HepG2 (cell line): ENCODE measurements around the gene TBC1D16. TPM values are rescaled to one million over a fixed set of nuclear protein-coding genes. Genes with fewer than 3 reads are reported as not detected.

Experiments used
- HOXA5 ChIP-seq: sonication (generic); formaldehyde crosslinking; IDR thresholded peaks from 2 replicates; pipeline ENCODE4 v1.4.0; 2020; ENCODE audit warnings: missing genetic modification reagents
- KDM4B ChIP-seq: sonication (generic); formaldehyde crosslinking; IDR thresholded peaks from 2 replicates; pipeline ENCODE4 v1.4.0; 2020; ENCODE audit warnings: missing genetic modification reagents
- MED13 ChIP-seq: sonication (generic); formaldehyde crosslinking; IDR thresholded peaks from 2 replicates; pipeline ENCODE4 v1.5.0; 2020; ENCODE audit warnings: missing genetic modification reagents
- NPAS2 ChIP-seq: sonication (generic); formaldehyde crosslinking; IDR thresholded peaks from 2 replicates; pipeline ENCODE4 v1.8.0; 2022; ENCODE audit warnings: mild to moderate bottlenecking, missing genetic modification reagents, borderline replicate concordance
- NR1H2 ChIP-seq: sonication (generic); formaldehyde crosslinking; IDR thresholded peaks from 2 replicates; pipeline ENCODE4 v1.8.1; 2022; ENCODE audit warnings: low read depth, missing genetic modification reagents, borderline replicate concordance
- POLR2G ChIP-seq: fragments of 200-400 bp; formaldehyde crosslinking; IDR thresholded peaks from 2 replicates; pipeline ENCODE4 v1.6.1; 2018; ENCODE audit warnings: mild to moderate bottlenecking, low read depth, low read length, moderate library complexity
- RAD21 ChIP-seq: fragments of 450-650 bp; formaldehyde crosslinking; IDR thresholded peaks from 2 replicates; pipeline ENCODE4 v1.5.0; 2020; ENCODE audit warnings: mild to moderate bottlenecking
- SUZ12 ChIP-seq: fragments of 150-350 bp; IDR thresholded peaks from 2 replicates; pipeline ENCODE4 v1.6.1; 2014; ENCODE audit warnings: low read depth, low read length
- THYN1 ChIP-seq: sonication (generic); formaldehyde crosslinking; IDR thresholded peaks from 2 replicates; pipeline ENCODE4 v1.8.1; 2023; ENCODE audit warnings: low read depth, mild to moderate bottlenecking, moderate library complexity, missing genetic modification reagents, borderline replicate concordance
- ZNF253 ChIP-seq: sonication (generic); formaldehyde crosslinking; IDR thresholded peaks from 2 replicates; pipeline ENCODE4 v1.8.0; 2022; ENCODE audit warnings: mild to moderate bottlenecking, missing genetic modification reagents, borderline replicate concordance
- ZNF318 ChIP-seq: sonication (generic); formaldehyde crosslinking; IDR thresholded peaks from 2 replicates; pipeline ENCODE4 v1.4.0; 2020; ENCODE audit warnings: mild to moderate bottlenecking, missing genetic modification reagents
- ZNF382 ChIP-seq: sonication (generic); formaldehyde crosslinking; IDR thresholded peaks from 2 replicates; pipeline ENCODE4 v1.5.0; 2020; ENCODE audit warnings: missing genetic modification reagents, mild to moderate bottlenecking, borderline replicate concordance
- ZSCAN5A ChIP-seq: sonication (generic); formaldehyde crosslinking; IDR thresholded peaks from 2 replicates; pipeline ENCODE4 v1.8.0; 2022; ENCODE audit warnings: mild to moderate bottlenecking, missing genetic modification reagents, borderline replicate concordance
- polyA plus RNA-seq, 8 experiments: library from polyadenylated mRNA; depleted of rRNA in 3 of 8; stranded (reverse) in 7 of 8; unstranded in 1 of 8; fragments of >200 nt; fragmentation: Illumina TruSeq in 4 of 8; extraction: Trizol in 4 of 8; gene quantifications; 2 replicates each; pipeline versions ENCODE4 v1.2.1 to v1.2.3, GENCODE V29; 2011 to 2016; ENCODE audit warnings: low read depth in 4 of 8, missing spikeins in 1 of 8, mixed read lengths in 1 of 8; ENCODE audit not compliant: insufficient read depth in 1 of 8
- total RNA-seq, 5 experiments: library from RNA; depleted of rRNA; stranded (reverse); fragments of >200 nt; fragmentation: Illumina TruSeq; extraction: Trizol; gene quantifications; 2 replicates each; pipeline ENCODE4 v1.2.3, GENCODE V29; 2016; ENCODE audit warnings: low read depth in 1 of 5
- TF ChIP-seq, protein P1 (sequence below): sonication (generic); formaldehyde crosslinking; IDR thresholded peaks from 2 replicates; pipeline ENCODE4 v1.5.0; 2020; ENCODE audit warnings: missing genetic modification reagents, mild to moderate bottlenecking, borderline replicate concordance
- TF ChIP-seq, protein P2 (sequence below): sonication (generic); formaldehyde crosslinking; IDR thresholded peaks from 2 replicates; pipeline ENCODE4 v1.5.0; 2020; ENCODE audit warnings: mild to moderate bottlenecking, missing genetic modification reagents

The TBC1D16 gene
- total and polyA plus RNA-seq, 2 of the 13 experiments (the other 11 are each of a cell fraction or from before 2014, with no cell fraction given), result 14.9 to 24.9 TPM

GRCh38 chr17:79993390-79994227 is 42.1 kb downstream of the TBC1D16 start (continued):
- TF ChIP-seq, protein P1, sequence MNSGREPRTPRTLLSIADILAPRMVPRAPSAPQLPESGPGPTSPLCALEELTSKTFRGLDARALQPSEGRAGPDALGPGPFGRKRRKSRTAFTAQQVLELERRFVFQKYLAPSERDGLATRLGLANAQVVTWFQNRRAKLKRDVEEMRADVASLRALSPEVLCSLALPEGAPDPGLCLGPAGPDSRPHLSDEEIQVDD (CRISPR knock-in tag), result 0 out of 2 replicates have a peak, but pooled peaks have one; percentile 25
- TF ChIP-seq ZNF253 (CRISPR knock-in tag) (peak; percentile 92; the same call in 1 of the 2 replicates), THYN1 (CRISPR knock-in tag) (no peak), ZSCAN5A (peak; percentile 81; the same call in 1 of the 2 replicates), NR1H2 (peak; percentile 30; the same call in 1 of the 2 replicates), HOXA5 (peak; percentile 97), RAD21 (CRISPR knock-in tag) (peak; percentile 69), POLR2G (peak; percentile 89), SUZ12 (no peak), MED13 (CRISPR knock-in tag) (peak; percentile 94; the same call in 1 of the 2 replicates), ZNF318 (CRISPR knock-in tag) (peak; percentile 97), ZNF382 (CRISPR knock-in tag) (no peak), NPAS2 (CRISPR knock-in tag) (no peak), KDM4B (CRISPR knock-in tag) (peak; percentile 77; the same call in 1 of the 2 replicates)
- TF ChIP-seq, protein P2, sequence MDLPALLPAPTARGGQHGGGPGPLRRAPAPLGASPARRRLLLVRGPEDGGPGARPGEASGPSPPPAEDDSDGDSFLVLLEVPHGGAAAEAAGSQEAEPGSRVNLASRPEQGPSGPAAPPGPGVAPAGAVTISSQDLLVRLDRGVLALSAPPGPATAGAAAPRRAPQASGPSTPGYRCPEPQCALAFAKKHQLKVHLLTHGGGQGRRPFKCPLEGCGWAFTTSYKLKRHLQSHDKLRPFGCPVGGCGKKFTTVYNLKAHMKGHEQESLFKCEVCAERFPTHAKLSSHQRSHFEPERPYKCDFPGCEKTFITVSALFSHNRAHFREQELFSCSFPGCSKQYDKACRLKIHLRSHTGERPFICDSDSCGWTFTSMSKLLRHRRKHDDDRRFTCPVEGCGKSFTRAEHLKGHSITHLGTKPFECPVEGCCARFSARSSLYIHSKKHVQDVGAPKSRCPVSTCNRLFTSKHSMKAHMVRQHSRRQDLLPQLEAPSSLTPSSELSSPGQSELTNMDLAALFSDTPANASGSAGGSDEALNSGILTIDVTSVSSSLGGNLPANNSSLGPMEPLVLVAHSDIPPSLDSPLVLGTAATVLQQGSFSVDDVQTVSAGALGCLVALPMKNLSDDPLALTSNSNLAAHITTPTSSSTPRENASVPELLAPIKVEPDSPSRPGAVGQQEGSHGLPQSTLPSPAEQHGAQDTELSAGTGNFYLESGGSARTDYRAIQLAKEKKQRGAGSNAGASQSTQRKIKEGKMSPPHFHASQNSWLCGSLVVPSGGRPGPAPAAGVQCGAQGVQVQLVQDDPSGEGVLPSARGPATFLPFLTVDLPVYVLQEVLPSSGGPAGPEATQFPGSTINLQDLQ, result peak; percentile 98
